Gastrocnemius medialis (tissue), 4 donors: Measurements from ENCODE around the gene CCDC57.

Experiments used
- POLR2A ChIP-seq, 2 donors: fragments of 450-650 bp; IDR thresholded peaks; one replicate each; pipeline ENCODE4 v1.6.1; 2017; ENCODE audit warnings: antibody characterized with exemption in 2 of 2, mild to moderate bottlenecking in 2 of 2, moderate library complexity in 2 of 2
- TF ChIP-seq, protein P1 (sequence below), 5 experiments: fragments of 450-650 bp in 3 of 5; fragments of 200-600 bp in 2 of 5; sonication (generic) in 2 of 5; IDR thresholded peaks in 4 of 5; conservative IDR thresholded peaks in 1 of 5; 1 replicate in 4 of 5; 2 replicates in 1 of 5; pipeline ENCODE4 v1.5.1; 2016 to 2019; ENCODE audit warnings: antibody characterized with exemption in 5 of 5, mild to moderate bottlenecking in 3 of 5, moderate library complexity in 3 of 5

DNA sequence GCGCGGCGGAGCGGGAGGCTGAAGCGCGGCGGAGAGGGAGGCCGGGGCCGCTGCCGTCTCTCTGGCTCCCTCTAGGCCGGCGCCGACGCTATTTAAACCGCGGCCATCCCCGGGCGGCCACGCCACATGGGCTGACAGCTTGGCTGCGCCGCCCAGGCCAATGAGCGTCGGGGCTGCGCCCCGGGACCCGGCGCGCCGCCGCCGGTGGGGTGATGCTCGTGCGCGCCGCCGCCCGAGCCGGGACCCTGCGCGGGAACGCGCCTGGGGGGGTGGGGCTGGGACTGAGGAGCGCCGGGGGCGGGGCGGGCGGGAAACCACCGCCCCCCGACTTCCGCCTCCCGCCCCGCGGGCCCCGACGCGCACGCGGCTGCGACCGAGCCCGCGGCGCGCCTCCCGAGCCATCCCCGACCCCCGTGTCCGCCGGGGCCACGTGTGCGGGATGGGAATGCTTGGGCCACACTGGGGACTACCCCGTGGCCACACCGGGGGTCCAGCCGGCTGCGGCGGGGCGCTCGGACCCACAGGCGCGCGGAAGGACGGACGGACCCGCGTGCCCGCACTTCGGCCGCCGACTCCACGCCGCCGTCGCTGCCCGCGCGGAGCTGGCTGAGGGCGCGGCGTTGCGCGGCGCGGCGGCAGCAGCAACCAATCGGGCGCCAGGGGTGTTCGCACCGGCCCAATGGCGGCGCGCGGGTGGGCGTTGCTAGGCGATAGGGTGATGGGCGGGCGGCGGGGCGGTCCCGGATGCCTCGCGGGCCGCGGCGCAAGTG is 114.3 kb downstream of the CCDC57 start, which contains the start of gene FASN:
- TF ChIP-seq, protein P1, sequence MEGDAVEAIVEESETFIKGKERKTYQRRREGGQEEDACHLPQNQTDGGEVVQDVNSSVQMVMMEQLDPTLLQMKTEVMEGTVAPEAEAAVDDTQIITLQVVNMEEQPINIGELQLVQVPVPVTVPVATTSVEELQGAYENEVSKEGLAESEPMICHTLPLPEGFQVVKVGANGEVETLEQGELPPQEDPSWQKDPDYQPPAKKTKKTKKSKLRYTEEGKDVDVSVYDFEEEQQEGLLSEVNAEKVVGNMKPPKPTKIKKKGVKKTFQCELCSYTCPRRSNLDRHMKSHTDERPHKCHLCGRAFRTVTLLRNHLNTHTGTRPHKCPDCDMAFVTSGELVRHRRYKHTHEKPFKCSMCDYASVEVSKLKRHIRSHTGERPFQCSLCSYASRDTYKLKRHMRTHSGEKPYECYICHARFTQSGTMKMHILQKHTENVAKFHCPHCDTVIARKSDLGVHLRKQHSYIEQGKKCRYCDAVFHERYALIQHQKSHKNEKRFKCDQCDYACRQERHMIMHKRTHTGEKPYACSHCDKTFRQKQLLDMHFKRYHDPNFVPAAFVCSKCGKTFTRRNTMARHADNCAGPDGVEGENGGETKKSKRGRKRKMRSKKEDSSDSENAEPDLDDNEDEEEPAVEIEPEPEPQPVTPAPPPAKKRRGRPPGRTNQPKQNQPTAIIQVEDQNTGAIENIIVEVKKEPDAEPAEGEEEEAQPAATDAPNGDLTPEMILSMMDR (IDR thresholded peaks at IDR 0.05 in 4 of 5, conservative IDR thresholded peaks at IDR 0.05 in 1 of 5), result peak in 4 of 5 experiments; percentile 1 to 43 (median 36)
- peak; percentile 82 to 97 for TF ChIP-seq POLR2A (IDR thresholded peaks at IDR 0.05)
